NCI-H2196 treated with DMSO at 0.1 percent for 48 hours (cell line): ENCODE results near the gene RASAL3.
A peak's percentile ranks its signal among the peaks of the same experiment; 100 is the strongest.
"Not testable (repeated sequence)": the region's sequence is repeated elsewhere in the genome, so short reads cannot be mapped to it uniquely, and the experiment has no call there.

Source experiments
- DNase-seq: peaks from one replicate; lab custom pipeline; 2025; ENCODE audit not compliant: unreplicated experiment; lab: John Stamatoyannopoulos, UW

The RASAL3 gene

GRCh38 chr19:15421136-15421695, 43.1 kb downstream of the RASAL3 start:
- DNase-seq, result no peak

GRCh38 chr19:15419413-15420025, 44.8 kb downstream of the RASAL3 start:
- no peak for DNase-seq

DNA sequence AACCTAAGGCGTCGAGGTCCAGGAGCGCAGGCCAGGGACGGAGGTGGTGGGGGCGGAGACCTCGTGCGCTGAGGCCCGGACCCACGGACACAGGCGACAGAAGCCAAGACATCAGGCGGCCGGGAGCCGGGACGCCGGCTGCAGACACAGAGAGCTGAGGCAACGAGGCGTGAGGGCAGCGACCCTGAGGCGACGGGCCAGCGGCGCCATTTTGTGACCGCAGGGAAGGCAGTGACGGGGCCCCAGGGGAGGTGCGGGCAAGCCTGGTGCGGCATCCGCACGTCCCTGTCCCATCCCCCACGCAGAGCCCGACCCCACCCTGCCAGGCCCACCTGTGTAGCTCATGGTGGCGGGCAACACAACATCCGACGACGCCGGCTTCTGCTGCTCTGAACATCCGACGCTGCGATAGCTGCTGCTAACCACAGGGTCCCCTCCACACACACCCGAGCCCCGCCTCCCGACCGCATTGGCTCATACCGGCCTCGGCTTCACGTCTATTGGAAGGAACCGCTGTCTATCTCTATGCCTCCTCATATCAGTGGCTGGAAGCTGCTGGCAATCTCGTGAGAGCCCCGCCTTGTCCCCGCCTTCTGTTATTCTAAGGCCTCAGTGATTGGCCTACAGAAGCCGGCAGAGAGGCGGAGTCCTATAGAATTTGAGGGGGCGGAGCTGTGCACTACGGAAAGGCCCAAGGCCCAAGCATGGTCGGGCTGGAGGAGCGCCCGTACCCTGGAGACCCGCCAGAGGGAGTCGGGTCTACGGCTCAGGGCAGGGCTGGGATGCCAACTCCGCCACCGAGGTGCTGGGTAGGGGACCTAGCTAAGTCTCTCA, 45.5 kb downstream of the RASAL3 start, which contains the start of gene AKAP8L:
Gene AKAP8L, minus strand, starts transcription at position 410 of the 834 bp plus-strand sequence. Its CDS starts 65 bp downstream, at position 345.
- peak; percentile 99 for DNase-seq

- DNase-seq, result no peak
Measured at GRCh38 chr19:15418231-15418578, 46.1 kb downstream of the RASAL3 start.

- DNase-seq, result no peak
Measured at GRCh38 chr19:15417699-15418098, 46.6 kb downstream of the RASAL3 start.

GRCh38 chr19:15412832-15413231, 51.5 kb downstream of the RASAL3 start:
- DNase-seq, result no peak

DNA sequence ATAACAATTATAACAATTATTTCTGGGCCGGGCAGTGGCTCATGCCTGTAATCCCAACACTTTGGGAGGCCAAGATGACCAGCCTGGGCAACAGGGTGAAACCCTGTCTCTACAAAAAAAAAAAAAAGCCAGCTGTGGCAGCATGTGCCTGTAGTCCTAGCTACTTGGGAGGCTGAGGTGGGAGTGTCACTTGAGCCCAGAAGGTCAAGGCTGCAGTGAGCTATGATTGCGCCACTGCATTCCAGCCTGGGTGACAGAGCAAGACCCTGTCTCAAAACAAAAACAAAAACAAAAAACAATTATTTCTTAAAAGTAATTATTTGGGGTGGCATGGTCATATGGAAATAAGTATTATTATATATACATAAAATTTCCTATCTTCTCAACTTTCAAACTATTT, 53.0 kb downstream of the RASAL3 start:
- not testable (repeated sequence) for DNase-seq

DNA sequence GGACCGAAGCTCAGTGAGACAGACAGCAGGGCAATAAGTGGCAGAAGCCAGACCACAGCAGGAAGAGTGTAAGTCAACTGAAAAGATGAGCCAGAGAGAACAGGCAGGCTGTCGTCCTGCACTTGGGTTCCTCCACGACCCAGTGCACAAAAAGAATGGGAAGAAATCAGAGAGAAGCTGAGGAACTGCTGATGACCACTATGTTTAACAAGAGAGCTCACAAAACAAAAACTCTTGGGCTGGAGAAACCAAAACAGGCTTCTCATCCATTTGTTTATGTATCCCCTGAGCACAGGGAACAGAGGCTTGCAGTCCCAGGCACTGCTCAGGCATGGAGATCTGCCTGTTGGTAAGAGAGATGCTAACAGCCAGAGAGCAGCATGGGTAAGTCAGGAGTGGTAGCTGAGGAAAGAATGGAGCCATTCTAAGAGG, 59.5 kb downstream of the RASAL3 start:
- no peak for DNase-seq

DNA sequence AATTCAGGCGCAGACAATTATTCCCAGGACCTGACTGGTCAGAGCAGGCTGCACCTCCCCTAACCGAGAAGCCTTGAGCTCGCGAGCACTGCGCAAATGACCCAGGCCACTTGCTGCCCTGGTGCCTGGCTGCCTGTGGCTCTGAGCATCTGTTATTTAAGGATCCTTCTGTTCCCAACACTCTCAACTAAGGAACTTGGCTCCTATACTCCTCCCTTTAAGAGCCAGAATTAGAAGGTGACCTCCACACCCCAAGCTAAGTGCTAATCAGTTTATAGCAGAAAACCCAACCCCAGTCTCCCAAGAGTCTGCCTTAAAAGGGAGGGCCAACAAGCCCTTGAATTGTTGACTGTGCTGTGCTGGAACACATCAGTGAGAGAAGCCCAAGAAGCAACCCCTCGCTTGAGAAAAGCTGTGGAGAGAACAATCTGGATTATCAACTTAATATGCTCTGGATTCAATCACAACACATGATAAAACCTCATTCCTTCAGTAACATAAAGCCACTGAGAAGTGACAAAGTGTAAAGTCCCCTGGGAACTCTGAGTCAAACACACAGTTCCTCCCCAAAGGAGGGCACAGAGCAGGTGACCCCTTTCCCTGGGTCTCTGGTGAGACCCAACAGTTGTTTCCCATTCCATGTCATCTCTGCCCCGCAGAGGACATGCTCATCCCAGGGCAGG, 60.1 kb downstream of the RASAL3 start:
- no peak for DNase-seq

GRCh38 chr19:15403151-15403531, 61.2 kb downstream of the RASAL3 start:
- no peak for DNase-seq

DNA sequence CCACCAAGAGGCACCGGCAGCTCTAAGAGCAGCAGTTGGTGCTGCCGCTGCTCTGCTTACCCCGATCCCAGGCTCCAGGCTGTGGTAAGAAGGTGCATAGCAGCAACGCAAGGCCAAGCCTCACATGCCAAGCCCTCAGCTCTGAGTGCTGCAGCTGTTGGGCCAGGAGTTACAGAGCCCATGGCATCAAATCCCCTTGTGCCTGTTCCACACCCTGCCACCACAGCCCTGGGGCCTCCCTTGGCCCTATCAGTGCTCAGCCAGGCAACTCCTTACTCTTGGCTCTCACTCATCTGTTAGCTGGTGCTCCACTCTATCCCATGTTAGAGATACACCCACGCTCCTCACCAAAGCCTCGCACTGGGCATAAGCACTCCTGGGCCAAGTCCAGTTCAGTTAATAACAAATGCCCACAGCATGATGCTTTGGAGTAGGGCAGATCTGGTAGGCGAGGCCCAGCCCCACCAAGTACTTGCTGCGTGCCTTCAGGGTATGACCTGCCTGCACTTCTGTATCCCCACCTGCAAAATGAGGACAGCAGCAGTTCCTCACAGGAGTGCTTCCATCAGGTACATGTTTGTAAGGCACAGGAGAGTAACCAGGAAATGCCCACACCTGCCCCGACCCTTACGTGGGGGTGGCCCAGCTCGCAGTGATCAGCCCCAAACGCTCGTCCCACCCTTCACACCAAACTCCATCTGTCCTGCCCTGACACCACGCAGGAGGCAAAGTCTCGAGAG, 61.8 kb downstream of the RASAL3 start:
- no peak for DNase-seq
